K562 (cell line): ENCODE results near the gene MAB21L3. TPM values are rescaled to one million over a fixed set of nuclear protein-coding genes. Genes with fewer than 3 reads are reported as not detected.

ENCODE experiments used
- ATAC-seq: fragments of 200-7000 bp; cut with Tn5 transposase; 3 replicates; pipeline ENCODE4 v1.9.1; 2020; ENCODE audit warnings: moderate library complexity
- BruUV-seq: library from RNA; stranded (reverse); fragments of 400-500 nt; replicated peaks from 2 replicates; lab custom pipeline; 2021; lab: Mats Ljungman, UMichigan
- CTCF ChIA-PET: fragments of 300-600 bp; formaldehyde crosslinking; extraction: SDS; loops from one replicate; lab custom pipeline; 2021; ENCODE audit warnings: low intra/inter-chr PET ratio; lab: Yijun Ruan, JAX
- POLR2A ChIA-PET: fragments of 300-600, 350-650 bp; sonication (Branson Sonifier 250); formaldehyde crosslinking; extraction: SDS; loops from one replicate; lab custom pipeline; 2021; ENCODE audit warnings: antibody characterized with exemption, inconsistent platforms; lab: Yijun Ruan, JAX
- DNase-seq, 4 experiments: peaks; one replicate each; pipeline versions ENCODE4 v3.0.0 to v3.0.0-alpha.2; 2011 to 2018; ENCODE audit warnings: low spot score in 3 of 4, mixed read lengths in 3 of 4; ENCODE audit errors: extremely low read depth in 1 of 4
- FAIRE-seq: peaks from 2 replicates; lab custom pipeline; 2011; peaks lifted over from hg19 to GRCh38; lab: Jason Lieb, UNC
- H2AFZ ChIP-seq: 2 replicates; pipeline ENCODE4 v1.6.0; 2011; ENCODE audit warnings: low read depth, low read length, control low read depth, inconsistent platforms
- H3K27ac ChIP-seq: fragments of 200-600 bp; 3 replicates; pipeline ENCODE4 v1.8.0; 2011; ENCODE audit warnings: low read depth, mild to moderate bottlenecking, control low read depth, inconsistent platforms, low read length, moderate library complexity, mixed read lengths; ENCODE audit errors: extremely low read depth
- H3K27me3 ChIP-seq, 2 experiments: fragments of 300-600 bp in 1 of 2; 2 replicates in 1 of 2; 3 replicates in 1 of 2; pipeline versions ENCODE4 v1.6.0 to v1.8.0; 2011; ENCODE audit warnings: inconsistent platforms in 2 of 2, low read length in 2 of 2, mild to moderate bottlenecking in 1 of 2, mixed read lengths in 1 of 2, moderate library complexity in 1 of 2; ENCODE audit not compliant: control insufficient read depth in 2 of 2, insufficient read depth in 2 of 2
- H3K36me3 ChIP-seq: fragments of 300-600 bp; 3 replicates; pipeline ENCODE4 v1.8.0; 2011; ENCODE audit warnings: mild to moderate bottlenecking, low read length, inconsistent platforms; ENCODE audit not compliant: control insufficient read depth, insufficient read depth
- H3K4me1 ChIP-seq, 2 experiments: fragments of 200-600 bp in 1 of 2; replicated peaks in 1 of 2; 2 replicates in 1 of 2; 3 replicates in 1 of 2; pipeline versions ENCODE4 v1.5.1 to v1.8.0; 2011; ENCODE audit warnings: inconsistent platforms in 2 of 2, low read length in 2 of 2, mild to moderate bottlenecking in 1 of 2, mixed read lengths in 1 of 2, moderate library complexity in 1 of 2; ENCODE audit not compliant: control insufficient read depth in 2 of 2, insufficient read depth in 2 of 2
- H3K4me2 ChIP-seq: 2 replicates; pipeline ENCODE4 v1.6.1; 2011; ENCODE audit warnings: low read length, control low read depth, inconsistent platforms, mixed read lengths; ENCODE audit not compliant: insufficient read depth
- H3K4me3 ChIP-seq: fragments of 200-600 bp; sonication (generic), shearing (Covaris generic); 2 replicates; pipeline ENCODE4 v1.5.1; 2016; ENCODE audit warnings: control low read depth, inconsistent platforms
- H3K79me2 ChIP-seq: fragments of 200-600 bp; 3 replicates; pipeline ENCODE4 v1.8.0; 2011; ENCODE audit warnings: low read length, inconsistent platforms; ENCODE audit not compliant: control insufficient read depth, insufficient read depth
- H3K9ac ChIP-seq, 2 experiments: 2 replicates each; pipeline versions ENCODE4 v1.6.0 to v1.6.1; 2011; ENCODE audit warnings: low read depth in 2 of 2, low read length in 2 of 2, control low read depth in 1 of 2, inconsistent platforms in 1 of 2, mild to moderate bottlenecking in 1 of 2, mixed read lengths in 1 of 2; ENCODE audit not compliant: insufficient read depth in 1 of 2
- H3K9me1 ChIP-seq: one replicate; pipeline ENCODE4 v1.6.0; 2011; ENCODE audit warnings: inconsistent platforms, mild to moderate bottlenecking, low read length, moderate library complexity; ENCODE audit not compliant: control insufficient read depth, insufficient read depth
- H3K9me3 ChIP-seq: replicated peaks from 2 replicates; pipeline ENCODE4 v1.5.1; 2011; ENCODE audit warnings: low read depth, low read length, inconsistent platforms; ENCODE audit not compliant: control insufficient read depth, insufficient read depth
- H4K20me1 ChIP-seq: replicated peaks from 2 replicates; pipeline ENCODE4 v1.6.1; 2011; ENCODE audit warnings: low read length, inconsistent platforms, mixed read lengths; ENCODE audit not compliant: control insufficient read depth, insufficient read depth
- CBFB ChIP-seq: sonication (generic); formaldehyde crosslinking; IDR thresholded peaks from 2 replicates; pipeline ENCODE4 v1.4.0; 2020; ENCODE audit warnings: mild to moderate bottlenecking, missing genetic modification reagents
- ELF2 ChIP-seq: fragments of 250-450 bp; sonication (Bioruptor Pico); IDR thresholded peaks from 2 replicates; pipeline ENCODE4 v1.5.0; 2021; ENCODE audit warnings: mild to moderate bottlenecking
- EP300 ChIP-seq: IDR thresholded peaks from 2 replicates; pipeline ENCODE4 v1.6.1; 2012; ENCODE audit warnings: low read length, improper control_type of control experiment
- HMG20B ChIP-seq: fragments of 250-450 bp; sonication (Bioruptor Pico); IDR thresholded peaks from 2 replicates; pipeline ENCODE4 v1.5.0; 2021; ENCODE audit warnings: mild to moderate bottlenecking
- MTA2 ChIP-seq: fragments of 450-650 bp; IDR thresholded peaks from 2 replicates; pipeline ENCODE4 v1.6.1; 2016; ENCODE audit warnings: low read depth
- NCOA1 ChIP-seq: fragments of 450-650 bp; IDR thresholded peaks from 2 replicates; pipeline ENCODE4 v1.6.1; 2016; ENCODE audit warnings: low read depth
- TSC22D4 ChIP-seq: fragments of 450-650 bp; IDR thresholded peaks from 2 replicates; pipeline ENCODE4 v1.6.1; 2016; ENCODE audit warnings: missing genetic modification characterization, missing biosample characterization, control low read depth
- ZNF23 ChIP-seq: fragments of 250-450 bp; sonication (Bioruptor Pico); IDR thresholded peaks from 2 replicates; pipeline ENCODE4 v1.4.0; 2020; ENCODE audit warnings: mild to moderate bottlenecking
- WGBS: fragments of 100-300 bp; shearing (Covaris generic); methylation state at CpG from one replicate; pipeline ENCODE4 v1.1.6; 2016; ENCODE audit warnings: low coverage, mixed read lengths; ENCODE audit not compliant: insufficient coverage; ENCODE audit errors: missing lambda C conversion rate; 5-methylcytosine and 5-hydroxymethylcytosine counted together
- in situ Hi-C: fragments of 300-500 bp; cut with MboI; formaldehyde crosslinking; loops from 4 replicates; pipeline ENCODE4 v1.15.0; 2018; ENCODE audit warnings: inconsistent platforms, mixed read lengths
- intact Hi-C: fragments of 100-400 bp; cut with micrococcal nuclease; formaldehyde crosslinking; loops from 2 replicates; pipeline ENCODE4 v1.14.2; 2022
- polyA plus RNA-seq, 8 experiments: library from polyadenylated mRNA; depleted of rRNA in 4 of 8; stranded (reverse) in 5 of 8; unstranded in 3 of 8; fragments of >200 nt; fragmentation: Nextera tagmentation in 2 of 8; fragmentation: Illumina TruSeq in 1 of 8; extraction: Ambion mirVana in 2 of 8; extraction: Trizol in 1 of 8; gene quantifications; 2 replicates each; pipeline versions ENCODE4 v1.2.1 to v1.2.3, GENCODE V29; 2011 to 2014; ENCODE audit warnings: inconsistent platforms in 1 of 8, missing spikeins in 1 of 8
- total RNA-seq, 7 experiments: library from RNA; depleted of rRNA in 6 of 7; stranded (reverse); fragments of >200 nt in 6 of 7; fragmentation: Illumina TruSeq in 2 of 7; extraction: Trizol in 2 of 7; gene quantifications; 2 replicates each; pipeline versions ENCODE4 v1.2.1 to v1.2.3, GENCODE V29; 2011 to 2021; ENCODE audit warnings: low replicate concordance in 1 of 7
- TF ChIP-seq, protein P1 (sequence below), 2 experiments: fragments of 450-650 bp in 1 of 2; sonication (generic) in 1 of 2; formaldehyde crosslinking in 1 of 2; IDR thresholded peaks; 2 replicates each; pipeline versions ENCODE4 v1.7.1 to v1.9.0; 2016 to 2022; ENCODE audit warnings: inconsistent platforms in 1 of 2, mild to moderate bottlenecking in 1 of 2, missing genetic modification reagents in 1 of 2
- TF ChIP-seq, protein P2 (sequence below): fragments of 250-450 bp; sonication (Bioruptor Pico); IDR thresholded peaks from 2 replicates; pipeline ENCODE4 v1.5.0; 2022; ENCODE audit warnings: mild to moderate bottlenecking

MAB21L3 gene
- total and polyA plus RNA-seq, 9 of the 15 experiments (the other 6 are each of a cell fraction or from before 2014, with no cell fraction given) = not detected

DNA sequence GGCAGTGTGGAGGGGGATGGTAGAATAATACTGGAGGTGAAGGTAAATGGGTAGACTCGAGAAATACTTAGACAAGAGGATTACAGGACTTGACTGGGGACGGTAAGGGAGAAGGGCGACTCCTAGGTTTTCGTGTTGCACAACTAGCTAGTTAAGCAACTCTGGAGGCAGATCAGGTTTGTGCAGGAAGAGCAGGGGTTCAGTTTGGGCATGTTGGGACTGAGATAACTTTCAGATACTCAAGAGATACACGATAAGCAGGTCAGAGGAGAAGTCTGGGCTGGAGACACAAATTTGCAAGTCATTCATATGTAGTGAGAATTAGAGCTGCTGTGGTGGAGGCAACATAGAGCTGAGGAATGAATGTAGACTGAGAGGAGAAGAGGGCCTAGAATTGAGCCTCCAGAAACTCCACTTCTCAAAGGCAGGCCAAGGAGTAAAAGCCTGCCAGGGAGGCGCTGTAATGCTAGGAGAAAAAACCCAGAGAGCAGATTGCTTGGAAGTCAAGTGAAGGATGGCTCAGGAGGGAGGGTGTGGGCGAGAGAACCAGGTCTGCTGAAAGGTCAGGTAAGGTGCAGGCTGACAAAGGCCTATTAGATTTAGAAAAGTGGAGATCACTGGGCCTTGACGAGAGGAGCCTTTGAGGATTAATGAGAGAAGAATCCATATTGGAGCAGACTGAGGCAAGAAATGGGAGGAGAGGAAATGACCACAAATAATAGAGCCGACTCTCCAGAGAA, 20.8 kb downstream of the MAB21L3 start:
- in situ Hi-C loops = loop anchor here (5.0 kb wide), 1 partner anchor 365 kb away; no protein-coding TSS in a partner anchor
- no peak overlapping the region for H3K4me3 ChIP-seq
- no peaks in the 10 kb centered on the region for H4K20me1 ChIP-seq
- no peaks in the 10 kb centered on the region for H3K36me3 ChIP-seq
- WGBS = 12% methylated on average over 9 of the region's 9 CpGs
- BruUV-seq = no TSS peak
- DNase-seq = peak in 3 of 4 experiments; percentile 17 to 62 (median 43)
- no peaks in the 10 kb centered on the region for H3K9me3 ChIP-seq
- peaks cover 11 to 26% of the 10 kb centered on the region in 2 experiments; a peak in 4 of 5 replicates for H3K27me3 ChIP-seq
- intact Hi-C loops = loop anchor here (10.0 kb wide), 1 partner anchor 463 kb away; no protein-coding TSS in a partner anchor
- POLR2A ChIA-PET = interaction anchor here (0.6 to 1.3 kb wide), 3 partner anchors 66 to 367 kb away, joined by 3 read pairs; no protein-coding TSS in a partner anchor
- H2AFZ ChIP-seq = peak overlapping the region; percentile 38
- peak overlapping the region in 1 of 2 experiments; percentile 31; a peak in 1 of 4 replicates for H3K9ac ChIP-seq
- CTCF ChIA-PET = no interaction called here
- no peaks in the 10 kb centered on the region for H3K79me2 ChIP-seq
- no peak overlapping the region for H3K27ac ChIP-seq
- H3K4me1 ChIP-seq = peaks cover 6 to 8% of the 10 kb centered on the region in 2 experiments; a peak in 3 of 5 replicates
- peaks cover 2% of the 10 kb centered on the region for H3K9me1 ChIP-seq
- H3K4me2 ChIP-seq = peak overlapping the region; percentile 36; the same call in 1 of the 2 replicates
- peak; percentile 81 for ATAC-seq
- FAIRE-seq = no peak
- TF ChIP-seq ELF2 (no peak), MTA2 (peak; percentile 64), EP300 (peak; percentile 60; the same call in 1 of the 2 replicates), TSC22D4 (tag) (no peak), CBFB (CRISPR knock-in tag) (no peak), NCOA1 (peak; percentile 31; the same call in 1 of the 2 replicates), HMG20B (no peak), ZNF23 (no peak)
- TF ChIP-seq, protein P1, sequence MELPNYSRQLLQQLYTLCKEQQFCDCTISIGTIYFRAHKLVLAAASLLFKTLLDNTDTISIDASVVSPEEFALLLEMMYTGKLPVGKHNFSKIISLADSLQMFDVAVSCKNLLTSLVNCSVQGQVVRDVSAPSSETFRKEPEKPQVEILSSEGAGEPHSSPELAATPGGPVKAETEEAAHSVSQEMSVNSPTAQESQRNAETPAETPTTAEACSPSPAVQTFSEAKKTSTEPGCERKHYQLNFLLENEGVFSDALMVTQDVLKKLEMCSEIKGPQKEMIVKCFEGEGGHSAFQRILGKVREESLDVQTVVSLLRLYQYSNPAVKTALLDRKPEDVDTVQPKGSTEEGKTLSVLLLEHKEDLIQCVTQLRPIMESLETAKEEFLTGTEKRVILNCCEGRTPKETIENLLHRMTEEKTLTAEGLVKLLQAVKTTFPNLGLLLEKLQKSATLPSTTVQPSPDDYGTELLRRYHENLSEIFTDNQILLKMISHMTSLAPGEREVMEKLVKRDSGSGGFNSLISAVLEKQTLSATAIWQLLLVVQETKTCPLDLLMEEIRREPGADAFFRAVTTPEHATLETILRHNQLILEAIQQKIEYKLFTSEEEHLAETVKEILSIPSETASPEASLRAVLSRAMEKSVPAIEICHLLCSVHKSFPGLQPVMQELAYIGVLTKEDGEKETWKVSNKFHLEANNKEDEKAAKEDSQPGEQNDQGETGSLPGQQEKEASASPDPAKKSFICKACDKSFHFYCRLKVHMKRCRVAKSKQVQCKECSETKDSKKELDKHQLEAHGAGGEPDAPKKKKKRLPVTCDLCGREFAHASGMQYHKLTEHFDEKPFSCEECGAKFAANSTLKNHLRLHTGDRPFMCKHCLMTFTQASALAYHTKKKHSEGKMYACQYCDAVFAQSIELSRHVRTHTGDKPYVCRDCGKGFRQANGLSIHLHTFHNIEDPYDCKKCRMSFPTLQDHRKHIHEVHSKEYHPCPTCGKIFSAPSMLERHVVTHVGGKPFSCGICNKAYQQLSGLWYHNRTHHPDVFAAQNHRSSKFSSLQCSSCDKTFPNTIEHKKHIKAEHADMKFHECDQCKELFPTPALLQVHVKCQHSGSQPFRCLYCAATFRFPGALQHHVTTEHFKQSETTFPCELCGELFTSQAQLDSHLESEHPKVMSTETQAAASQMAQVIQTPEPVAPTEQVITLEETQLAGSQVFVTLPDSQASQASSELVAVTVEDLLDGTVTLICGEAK (IDR thresholded peaks at IDR 0.05) = no peak; the same call in 1 of the 2 replicates
- TF ChIP-seq, protein P1 (CRISPR knock-in tag; IDR thresholded peaks at IDR 0.05) = no peak
- TF ChIP-seq, protein P2, sequence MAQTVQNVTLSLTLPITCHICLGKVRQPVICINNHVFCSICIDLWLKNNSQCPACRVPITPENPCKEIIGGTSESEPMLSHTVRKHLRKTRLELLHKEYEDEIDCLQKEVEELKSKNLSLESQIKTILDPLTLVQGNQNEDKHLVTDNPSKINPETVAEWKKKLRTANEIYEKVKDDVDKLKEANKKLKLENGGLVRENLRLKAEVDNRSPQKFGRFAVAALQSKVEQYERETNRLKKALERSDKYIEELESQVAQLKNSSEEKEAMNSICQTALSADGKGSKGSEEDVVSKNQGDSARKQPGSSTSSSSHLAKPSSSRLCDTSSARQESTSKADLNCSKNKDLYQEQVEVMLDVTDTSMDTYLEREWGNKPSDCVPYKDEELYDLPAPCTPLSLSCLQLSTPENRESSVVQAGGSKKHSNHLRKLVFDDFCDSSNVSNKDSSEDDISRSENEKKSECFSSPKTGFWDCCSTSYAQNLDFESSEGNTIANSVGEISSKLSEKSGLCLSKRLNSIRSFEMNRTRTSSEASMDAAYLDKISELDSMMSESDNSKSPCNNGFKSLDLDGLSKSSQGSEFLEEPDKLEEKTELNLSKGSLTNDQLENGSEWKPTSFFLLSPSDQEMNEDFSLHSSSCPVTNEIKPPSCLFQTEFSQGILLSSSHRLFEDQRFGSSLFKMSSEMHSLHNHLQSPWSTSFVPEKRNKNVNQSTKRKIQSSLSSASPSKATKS (CRISPR knock-in tag) = no peak
